ENCODE data around the gene SP100. TPM values are rescaled to one million over a fixed set of nuclear protein-coding genes. Genes with fewer than 3 reads are reported as not detected.

The SP100 gene
- polyA plus RNA-seq, 1 donor (not counting 4 experiments of a cell fraction or from before 2014, with no cell fraction given), result 136 TPM

DNA sequence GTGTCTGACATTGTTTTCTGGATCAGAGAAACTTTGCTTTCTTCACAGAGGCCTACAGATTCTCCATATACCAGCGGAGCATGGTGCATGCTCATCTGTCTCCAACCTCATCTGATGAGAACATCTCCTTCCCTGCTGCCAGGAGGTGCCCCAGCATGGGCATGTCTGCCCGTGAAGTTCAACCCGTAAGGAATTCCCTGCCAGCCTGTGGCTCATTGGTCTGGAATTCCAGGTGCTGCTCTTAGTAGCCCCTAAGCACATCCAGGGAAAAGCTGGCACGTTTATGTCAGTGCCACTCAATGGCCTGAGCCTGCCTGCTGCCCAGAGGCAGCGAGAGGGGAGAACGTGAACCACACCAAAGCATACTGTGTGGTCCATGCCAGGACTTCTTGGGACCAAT lies 1.7 kb upstream of the SP100 start:
- Histone ChIP-seq H3K9me1 (ENCODE audit: control insufficient read depth, extremely low read depth, insufficient read depth, low read length) (no peaks in the 10 kb centered on the region), H2AFZ (ENCODE audit: control insufficient read depth, low read length) (no peak overlapping the region), H3K9ac (ENCODE audit: control insufficient read depth, extremely low read depth, insufficient read depth, low read length) (no peak overlapping the region), H3K36me3 (ENCODE audit: control insufficient read depth in 2 of 2, extremely low read depth in 1 of 2, insufficient read depth in 2 of 2, low read length in 2 of 2) (peaks cover 0 to 3% of the 10 kb centered on the region in 2 experiments), H3K4me2 (ENCODE audit: control insufficient read depth, extremely low read depth, insufficient read depth, low read depth, low read length) (peak overlapping the region; percentile 1), H3K79me2 (ENCODE audit: control insufficient read depth, insufficient read depth, low read length) (peaks cover 32% of the 10 kb centered on the region), H3K27ac (ENCODE audit: control insufficient read depth, insufficient read depth, low read length) (no peak overlapping the region), H3K4me3 (ENCODE audit: control insufficient read depth in 2 of 3, extremely low read depth in 1 of 3, insufficient read depth in 2 of 3, low read depth in 1 of 3, low read length in 3 of 3) (no peak overlapping the region), H4K20me1 (ENCODE audit: control insufficient read depth, extremely low read depth, insufficient read depth, low read length) (no peaks in the 10 kb centered on the region), H3K4me1 (ENCODE audit: control insufficient read depth, extremely low read depth, insufficient read depth, low read length) (peaks cover 39% of the 10 kb centered on the region), H3K27me3 (ENCODE audit: control insufficient read depth, extremely low read depth, insufficient read depth, low read length) (no peaks in the 10 kb centered on the region), H3K9me3 (ENCODE audit: control insufficient read depth, low read depth, low read length) (no peaks in the 10 kb centered on the region)
- dilution Hi-C loops (cut with MboI; ENCODE audit: extremely low pct_ligation_motif_present, low sequenced_read_pairs), result no loop called here
- DNase-seq (ENCODE audit: low read depth, low spot score) (peak; percentile 65), FAIRE-seq (peak; percentile 17)
- no peak for TF ChIP-seq EZH2 (IDR thresholded peaks at IDR 0.05; ENCODE audit: low read length)
- no peak for TF ChIP-seq CTCF (optimal IDR thresholded peaks at IDR 0.05 in 1 of 3, IDR thresholded peaks at IDR 0.05 in 1 of 3, conservative IDR thresholded peaks at IDR 0.05 in 1 of 3; ENCODE audit: extremely low read depth in 1 of 3, insufficient read depth in 2 of 3, low read length in 3 of 3)

- Histone ChIP-seq H3K4me3 (ENCODE audit: control insufficient read depth in 2 of 3, extremely low read depth in 1 of 3, insufficient read depth in 2 of 3, low read depth in 1 of 3, low read length in 3 of 3) (peak overlapping the region; percentile 62 to 91 (median 90)), H3K36me3 (ENCODE audit: control insufficient read depth in 2 of 2, extremely low read depth in 1 of 2, insufficient read depth in 2 of 2, low read length in 2 of 2) (peaks cover 0 to 3% of the 10 kb centered on the region in 2 experiments), H3K79me2 (ENCODE audit: control insufficient read depth, insufficient read depth, low read length) (peaks cover 61% of the 10 kb centered on the region), H3K9me3 (ENCODE audit: control insufficient read depth, low read depth, low read length) (no peaks in the 10 kb centered on the region), H3K9ac (ENCODE audit: control insufficient read depth, extremely low read depth, insufficient read depth, low read length) (peak overlapping the region; percentile 61), H3K4me2 (ENCODE audit: control insufficient read depth, extremely low read depth, insufficient read depth, low read depth, low read length) (peak overlapping the region; percentile 90), H3K4me1 (ENCODE audit: control insufficient read depth, extremely low read depth, insufficient read depth, low read length) (peaks cover 32% of the 10 kb centered on the region), H3K27ac (ENCODE audit: control insufficient read depth, insufficient read depth, low read length) (peak overlapping the region; percentile 97), H3K9me1 (ENCODE audit: control insufficient read depth, extremely low read depth, insufficient read depth, low read length) (no peaks in the 10 kb centered on the region), H4K20me1 (ENCODE audit: control insufficient read depth, extremely low read depth, insufficient read depth, low read length) (no peaks in the 10 kb centered on the region), H3K27me3 (ENCODE audit: control insufficient read depth, extremely low read depth, insufficient read depth, low read length) (no peaks in the 10 kb centered on the region), H2AFZ (ENCODE audit: control insufficient read depth, low read length) (no peak overlapping the region)
- DNase-seq (ENCODE audit: low read depth, low spot score), result no peak
- dilution Hi-C loops (cut with MboI; ENCODE audit: extremely low pct_ligation_motif_present, low sequenced_read_pairs), result no loop called here
- no peak for FAIRE-seq
- TF ChIP-seq EZH2 (IDR thresholded peaks at IDR 0.05; ENCODE audit: low read length), result no peak
- no peak for TF ChIP-seq CTCF (optimal IDR thresholded peaks at IDR 0.05 in 1 of 3, IDR thresholded peaks at IDR 0.05 in 1 of 3, conservative IDR thresholded peaks at IDR 0.05 in 1 of 3; ENCODE audit: extremely low read depth in 1 of 3, insufficient read depth in 2 of 3, low read length in 3 of 3)
Measured at GRCh38 chr2:230417436-230417835, 1.4 kb downstream of the SP100 start.
